ENCODE results near the gene LMBRD1. TPM values are rescaled to one million over a fixed set of nuclear protein-coding genes. Genes with fewer than 3 reads are reported as not detected.
"Not testable (repeated sequence)": the region's sequence is repeated elsewhere in the genome, so short reads cannot be mapped to it uniquely, and the experiment has no call there.

The LMBRD1 gene
- total RNA-seq, 4 donors from 2014 or later = 35.5 to 89.8 (median 70.7) TPM

DNA sequence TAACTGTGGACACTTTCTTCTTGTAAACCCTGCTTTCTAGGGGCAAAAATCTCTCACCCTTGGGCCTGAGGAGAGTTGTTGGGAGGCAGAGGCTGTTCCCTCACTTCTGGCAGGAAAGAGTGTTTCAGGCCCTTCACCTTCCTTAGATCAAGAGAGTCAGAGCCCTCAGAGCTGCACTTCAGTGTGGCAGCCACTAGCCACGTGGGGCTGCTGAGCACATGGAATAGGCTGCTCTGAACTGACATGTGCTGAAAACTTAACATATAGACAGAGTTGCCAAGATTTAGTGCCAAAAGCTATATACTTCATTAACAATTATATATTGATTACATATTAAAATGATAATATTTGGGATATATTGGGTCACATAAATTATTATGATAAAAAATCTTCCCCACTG lies 4.4 kb upstream of the LMBRD1 start:
- 30% methylated on average over 1 of the region's 1 CpG; no CpG with 5 or more reads in 1 of the 2 donors for WGBS, 2 donors (ENCODE audit: low coverage in 1 of 2)
- H3K4me3 ChIP-seq = no peak overlapping the region
- DNase-seq = no peak
- TF ChIP-seq POLR2AphosphoS5 (IDR thresholded peaks at IDR 0.05) = no peak
- no peak for TF ChIP-seq POLR2A (IDR thresholded peaks at IDR 0.05)
- TF ChIP-seq EP300 (IDR thresholded peaks at IDR 0.05; ENCODE audit: low read depth) = no peak
- TF ChIP-seq, protein P1, sequence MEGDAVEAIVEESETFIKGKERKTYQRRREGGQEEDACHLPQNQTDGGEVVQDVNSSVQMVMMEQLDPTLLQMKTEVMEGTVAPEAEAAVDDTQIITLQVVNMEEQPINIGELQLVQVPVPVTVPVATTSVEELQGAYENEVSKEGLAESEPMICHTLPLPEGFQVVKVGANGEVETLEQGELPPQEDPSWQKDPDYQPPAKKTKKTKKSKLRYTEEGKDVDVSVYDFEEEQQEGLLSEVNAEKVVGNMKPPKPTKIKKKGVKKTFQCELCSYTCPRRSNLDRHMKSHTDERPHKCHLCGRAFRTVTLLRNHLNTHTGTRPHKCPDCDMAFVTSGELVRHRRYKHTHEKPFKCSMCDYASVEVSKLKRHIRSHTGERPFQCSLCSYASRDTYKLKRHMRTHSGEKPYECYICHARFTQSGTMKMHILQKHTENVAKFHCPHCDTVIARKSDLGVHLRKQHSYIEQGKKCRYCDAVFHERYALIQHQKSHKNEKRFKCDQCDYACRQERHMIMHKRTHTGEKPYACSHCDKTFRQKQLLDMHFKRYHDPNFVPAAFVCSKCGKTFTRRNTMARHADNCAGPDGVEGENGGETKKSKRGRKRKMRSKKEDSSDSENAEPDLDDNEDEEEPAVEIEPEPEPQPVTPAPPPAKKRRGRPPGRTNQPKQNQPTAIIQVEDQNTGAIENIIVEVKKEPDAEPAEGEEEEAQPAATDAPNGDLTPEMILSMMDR (IDR thresholded peaks at IDR 0.05) = no peak
- H3K4me1 ChIP-seq = peaks cover 0 to 5% (median 4%) of the 10 kb centered on the region in 4 donors
- no peak overlapping the region for H3K27ac ChIP-seq
- no peaks in the 10 kb centered on the region for H3K36me3 ChIP-seq
- H3K9me3 ChIP-seq = no peaks in the 10 kb centered on the region
- in situ Hi-C loops (cut with MboI; ENCODE audit: low pct_ligation_motif_present in 1 of 4, low pct_unique_long_range_greater_than_20kb in 1 of 4, low sequenced_read_pairs in 3 of 4) = no loop called here
- intact Hi-C loops (cut with DNase I; ENCODE audit: low total_unique reads) = no loop called here
- no peaks in the 10 kb centered on the region for H3K27me3 ChIP-seq

DNA sequence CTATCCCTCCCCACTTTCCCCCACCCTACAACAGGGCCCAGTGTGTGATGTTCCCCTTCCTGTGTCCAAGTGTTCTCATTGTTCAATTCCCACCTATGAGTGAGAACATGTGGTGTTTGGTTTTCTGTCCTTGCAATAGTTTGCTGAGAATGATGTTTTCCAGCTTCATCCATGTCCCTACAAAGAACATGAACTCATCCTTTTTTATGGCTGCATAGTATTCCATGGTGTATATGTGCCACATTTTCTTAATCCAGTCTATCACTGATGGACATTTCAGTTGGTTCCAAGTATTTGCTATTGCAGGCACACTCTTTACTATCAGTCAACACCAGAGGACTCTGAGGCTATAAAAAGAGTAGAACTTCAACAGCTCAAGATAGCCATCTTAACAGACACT lies 2.0 kb upstream of the LMBRD1 start:
- H3K9me3 ChIP-seq; in situ Hi-C loops (cut with MboI; ENCODE audit: low pct_ligation_motif_present in 1 of 4, low pct_unique_long_range_greater_than_20kb in 1 of 4, low sequenced_read_pairs in 3 of 4); H3K27ac ChIP-seq; DNase-seq; H3K27me3 ChIP-seq; H3K36me3 ChIP-seq; H3K4me3 ChIP-seq: not testable (repeated sequence)
- intact Hi-C loops (cut with DNase I; ENCODE audit: low total_unique reads) = loop anchor here (10.0 kb wide), 1 partner anchor 1316 kb away; no protein-coding TSS in a partner anchor
- peaks cover 0 to 22% (median 13%) of the 10 kb centered on the region in 4 donors for H3K4me1 ChIP-seq

DNA sequence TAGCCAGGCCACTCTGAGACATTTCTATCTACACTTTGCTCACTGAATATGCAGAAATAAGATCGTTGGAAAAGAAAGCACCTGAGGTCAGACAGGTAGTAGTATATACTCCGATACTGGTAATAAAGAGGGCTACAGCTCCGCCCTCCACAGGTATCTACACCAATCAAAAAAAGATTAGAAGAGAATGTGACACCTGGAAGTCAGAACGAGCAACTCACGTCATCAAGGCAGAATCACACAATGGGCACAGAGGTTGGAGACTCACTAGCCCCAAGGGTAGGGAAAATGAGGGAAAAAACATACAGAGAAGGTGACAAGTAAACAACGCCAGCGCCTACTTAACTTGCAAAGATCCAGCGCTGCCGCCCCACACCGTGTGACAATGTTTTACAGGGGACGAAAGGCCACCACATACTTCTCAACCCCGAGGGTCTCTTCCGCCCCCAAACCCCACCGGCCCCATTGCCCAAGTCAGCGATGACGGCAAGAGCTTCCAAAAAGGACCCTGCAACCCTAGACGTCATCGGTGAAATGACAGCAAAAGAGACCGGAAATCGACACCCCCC lies 653 bp downstream of the LMBRD1 start:
- in situ Hi-C loops (cut with MboI; ENCODE audit: low pct_ligation_motif_present in 1 of 4, low pct_unique_long_range_greater_than_20kb in 1 of 4, low sequenced_read_pairs in 3 of 4) = no loop called here
- H3K27ac ChIP-seq = peak overlapping the region; percentile 93 to 99 (median 96)
- DNase-seq = peak; percentile 67
- intact Hi-C loops (cut with DNase I; ENCODE audit: low total_unique reads) = loop anchor here (10.0 kb wide), 1 partner anchor 1319 kb away; no protein-coding TSS in a partner anchor
- H3K36me3 ChIP-seq = no peaks in the 10 kb centered on the region
- H3K27me3 ChIP-seq = no peaks in the 10 kb centered on the region
- WGBS, 2 donors (ENCODE audit: low coverage in 1 of 2) = 1% methylated on average over 5 to 19 of the region's 20 CpGs
- peaks cover 0 to 40% (median 23%) of the 10 kb centered on the region in 4 donors for H3K4me1 ChIP-seq
- no peaks in the 10 kb centered on the region for H3K9me3 ChIP-seq
- TF ChIP-seq EP300 (IDR thresholded peaks at IDR 0.05; ENCODE audit: low read depth) (no peak), POLR2AphosphoS5 (IDR thresholded peaks at IDR 0.05) (peak; percentile 74 to 95 (median 93)), POLR2A (IDR thresholded peaks at IDR 0.05) (peak; percentile 87)
- H3K4me3 ChIP-seq = peak overlapping the region; percentile 70 to 97 (median 88)

DNA sequence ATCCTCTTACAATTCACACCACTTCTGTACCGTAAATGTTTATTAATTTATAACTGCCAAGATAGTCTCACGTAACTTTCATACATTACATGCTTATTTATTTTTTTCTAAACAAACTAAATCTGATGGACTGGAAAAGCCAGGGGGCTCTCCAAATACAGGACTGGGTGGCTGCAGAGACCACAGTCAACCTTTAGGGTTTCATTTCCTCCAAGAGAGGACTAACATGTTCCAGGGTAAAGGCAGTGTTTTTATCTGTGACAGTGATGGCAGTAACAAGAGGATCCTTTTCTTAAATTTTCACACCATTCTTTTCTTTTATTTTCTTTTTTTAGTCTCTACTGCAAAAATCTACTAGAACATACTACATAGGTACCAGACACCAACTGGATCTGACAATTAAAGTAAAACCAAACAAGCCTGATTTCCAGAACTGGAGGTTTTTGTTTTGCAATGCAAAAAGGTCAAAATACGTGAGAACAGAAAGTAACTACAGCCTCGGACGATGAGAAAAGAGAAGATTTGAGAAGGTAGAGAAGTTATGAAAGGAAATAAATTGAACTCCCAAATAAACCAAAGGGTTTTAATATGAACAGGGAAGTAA lies 1.2 kb downstream of the LMBRD1 start:
- intact Hi-C loops (cut with DNase I; ENCODE audit: low total_unique reads) = loop anchor here (10.0 kb wide), 1 partner anchor 1319 kb away; no protein-coding TSS in a partner anchor
- peak overlapping the region; percentile 70 to 97 (median 88) for H3K4me3 ChIP-seq
- H3K27me3 ChIP-seq = no peaks in the 10 kb centered on the region
- H3K4me1 ChIP-seq = peaks cover 0 to 46% (median 29%) of the 10 kb centered on the region in 4 donors
- in situ Hi-C loops (cut with MboI; ENCODE audit: low pct_ligation_motif_present in 1 of 4, low pct_unique_long_range_greater_than_20kb in 1 of 4, low sequenced_read_pairs in 3 of 4) = no loop called here
- DNase-seq = no peak
- H3K36me3 ChIP-seq = no peaks in the 10 kb centered on the region
- TF ChIP-seq POLR2AphosphoS5 (IDR thresholded peaks at IDR 0.05) = no peak
- TF ChIP-seq EP300 (IDR thresholded peaks at IDR 0.05; ENCODE audit: low read depth) = no peak
- TF ChIP-seq, protein P1 (IDR thresholded peaks at IDR 0.05) = peak in 1 of 5 experiments; percentile 37
- TF ChIP-seq POLR2A (IDR thresholded peaks at IDR 0.05) = no peak
- peak overlapping the region; percentile 93 to 99 (median 96) for H3K27ac ChIP-seq
- no peaks in the 10 kb centered on the region for H3K9me3 ChIP-seq
- 19 to 30% methylated on average over 5 of the region's 5 CpGs for WGBS, 2 donors (ENCODE audit: low coverage in 1 of 2)

DNA sequence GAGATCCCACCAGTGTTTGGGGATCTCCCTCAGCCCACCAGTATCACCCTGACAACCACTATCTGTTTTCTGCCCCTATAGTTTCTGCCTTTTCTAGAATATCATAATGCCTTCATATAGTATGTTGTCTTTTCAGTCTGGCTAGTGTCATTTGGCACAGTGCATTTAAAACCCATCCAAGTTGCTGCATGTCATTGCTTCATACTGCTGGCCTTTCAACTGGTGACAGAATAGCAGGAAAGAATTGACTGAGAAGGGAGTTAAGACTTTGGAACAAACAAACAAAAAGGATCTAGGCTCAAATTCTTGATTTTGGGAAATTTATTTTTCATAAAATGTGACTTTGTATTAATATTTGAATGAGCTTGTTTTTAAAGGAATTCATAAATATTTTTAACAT lies 4.5 kb downstream of the LMBRD1 start:
- no peak overlapping the region for H3K4me3 ChIP-seq
- H3K36me3 ChIP-seq = peaks cover 0 to 9% (median 0%) of the 10 kb centered on the region in 4 donors
- H3K27me3 ChIP-seq = no peaks in the 10 kb centered on the region
- no peaks in the 10 kb centered on the region for H3K9me3 ChIP-seq
- H3K27ac ChIP-seq = peak overlapping the region in 1 of 4 donors; percentile 56
- no peak for DNase-seq
- peaks cover 0 to 54% (median 30%) of the 10 kb centered on the region in 4 donors for H3K4me1 ChIP-seq
- intact Hi-C loops (cut with DNase I; ENCODE audit: low total_unique reads) = loop anchor here (10.0 kb wide), 1 partner anchor 1323 kb away; no protein-coding TSS in a partner anchor
- in situ Hi-C loops (cut with MboI; ENCODE audit: low pct_ligation_motif_present in 1 of 4, low pct_unique_long_range_greater_than_20kb in 1 of 4, low sequenced_read_pairs in 3 of 4) = no loop called here
- TF ChIP-seq, protein P1 (IDR thresholded peaks at IDR 0.05) = no peak
- TF ChIP-seq POLR2A (IDR thresholded peaks at IDR 0.05) (no peak), EP300 (IDR thresholded peaks at IDR 0.05; ENCODE audit: low read depth) (no peak), POLR2AphosphoS5 (IDR thresholded peaks at IDR 0.05) (no peak)

All from transverse colon (tissue), 4 donors.